IMR-90 (cell line): Measurements from ENCODE around the gene TAS2R50. TPM values are rescaled to one million over a fixed set of nuclear protein-coding genes. Genes with fewer than 3 reads are reported as not detected.

ENCODE experiments used
- ATAC-seq: fragments of 200-7000 bp; cut with Tn5 transposase; 2 replicates; pipeline ENCODE4 v1.9.1; 2020; ENCODE audit warnings: low read depth, mild to moderate bottlenecking, moderate library complexity
- BruUV-seq: library from RNA; stranded (reverse); fragments of 400-500 nt; replicated peaks from 2 replicates; lab custom pipeline; 2021; lab: Mats Ljungman, UMichigan
- CTCF ChIA-PET: fragments of 300-600 bp; formaldehyde crosslinking; extraction: SDS; loops from one replicate; lab custom pipeline; 2021; ENCODE audit warnings: antibody characterized with exemption; lab: Yijun Ruan, JAX
- POLR2A ChIA-PET: fragments of 300-600 bp; sonication (Branson Sonifier 250); formaldehyde crosslinking; loops from one replicate; lab custom pipeline; 2022; ENCODE audit warnings: antibody characterized with exemption; ENCODE audit not compliant: unreplicated experiment; lab: Charles Lee
- DNase-seq: peaks from one replicate; pipeline ENCODE4 v3.0.0; 2013
- H2AFZ ChIP-seq: replicated peaks from 2 replicates; pipeline ENCODE3; 2013; ENCODE audit warnings: low read length, mild to moderate bottlenecking; ENCODE audit not compliant: poor library complexity
- H2AK5ac ChIP-seq: 2 replicates; pipeline ENCODE4 v1.6.1; 2013; ENCODE audit warnings: low read depth, low read length, inconsistent platforms
- H2AK9ac ChIP-seq: replicated peaks from 2 replicates; pipeline ENCODE3; 2013; ENCODE audit warnings: mild to moderate bottlenecking, low read depth, low read length, moderate library complexity; ENCODE audit not compliant: poor library complexity
- H2BK120ac ChIP-seq: 2 replicates; pipeline ENCODE4 v1.6.1; 2013; ENCODE audit warnings: low read depth, low read length, inconsistent platforms
- H2BK15ac ChIP-seq: 3 replicates; pipeline ENCODE4 v1.6.1; 2013; ENCODE audit warnings: low read depth, low read length, inconsistent platforms
- H2BK20ac ChIP-seq: 2 replicates; pipeline ENCODE4 v1.6.1; 2013; ENCODE audit warnings: low read depth, mild to moderate bottlenecking, inconsistent platforms, low read length, moderate library complexity
- H2BK5ac ChIP-seq: 2 replicates; pipeline ENCODE4 v1.6.1; 2013; ENCODE audit warnings: mild to moderate bottlenecking, low read depth, low read length, inconsistent platforms; ENCODE audit not compliant: poor library complexity, severe bottlenecking
- H3K14ac ChIP-seq: replicated peaks from 2 replicates; pipeline ENCODE4 v1.6.1; 2013; ENCODE audit warnings: low read depth, low read length, inconsistent platforms
- H3K18ac ChIP-seq: 2 replicates; pipeline ENCODE4 v1.6.1; 2013; ENCODE audit warnings: low read depth, low read length, control low read depth
- H3K23ac ChIP-seq: 2 replicates; pipeline ENCODE4 v1.6.1; 2013; ENCODE audit warnings: low read depth, low read length, inconsistent platforms
- H3K27ac ChIP-seq: 2 replicates; pipeline ENCODE4 v1.5.1; 2013; ENCODE audit warnings: mild to moderate bottlenecking, control low read depth, low read length; ENCODE audit not compliant: insufficient read depth
- H3K27me3 ChIP-seq: 2 replicates; pipeline ENCODE4 v1.6.1; 2013; ENCODE audit warnings: low read length; ENCODE audit not compliant: control insufficient read depth, insufficient read depth
- H3K36me3 ChIP-seq: 2 replicates; pipeline ENCODE4 v1.6.1; 2013; ENCODE audit warnings: low read length, mixed read lengths; ENCODE audit not compliant: control insufficient read depth, insufficient read depth
- H3K4ac ChIP-seq: 2 replicates; pipeline ENCODE4 v1.6.1; 2013; ENCODE audit warnings: low read depth, low read length, inconsistent platforms
- H3K4me1 ChIP-seq: 2 replicates; pipeline ENCODE4 v1.6.1; 2013; ENCODE audit warnings: low read length, mixed read lengths; ENCODE audit not compliant: control insufficient read depth, insufficient read depth
- H3K4me2 ChIP-seq: 2 replicates; pipeline ENCODE4 v1.6.1; 2013; ENCODE audit warnings: low read depth, mild to moderate bottlenecking, control low read depth, low read length, moderate library complexity
- H3K4me3 ChIP-seq: 2 replicates; pipeline ENCODE4 v1.5.1; 2013; ENCODE audit warnings: low read depth, mild to moderate bottlenecking, control low read depth, low read length, moderate library complexity; ENCODE audit not compliant: insufficient read depth
- H3K56ac ChIP-seq: 2 replicates; pipeline ENCODE4 v1.6.1; 2013; ENCODE audit warnings: low read length, inconsistent platforms; ENCODE audit not compliant: insufficient read depth; ENCODE audit errors: extremely low read depth
- H3K79me1 ChIP-seq, 2 experiments: 2 replicates each; pipeline ENCODE4 v1.6.1; 2013; ENCODE audit warnings: low read length in 2 of 2, inconsistent platforms in 1 of 2, low read depth in 1 of 2
- H3K9ac ChIP-seq: 2 replicates; pipeline ENCODE4 v1.6.1; 2013; ENCODE audit warnings: low read depth, low read length, control low read depth
- H3K9me1 ChIP-seq: 2 replicates; pipeline ENCODE4 v1.6.1; 2013; ENCODE audit warnings: low read length, inconsistent platforms; ENCODE audit not compliant: insufficient read depth
- H3K9me3 ChIP-seq: 2 replicates; pipeline ENCODE4 v1.6.1; 2013; ENCODE audit warnings: low read length; ENCODE audit not compliant: control insufficient read depth, insufficient read depth
- H4K20me1 ChIP-seq: 2 replicates; pipeline ENCODE4 v1.6.1; 2013; ENCODE audit warnings: low read length, inconsistent platforms; ENCODE audit not compliant: insufficient read depth
- H4K5ac ChIP-seq: 2 replicates; pipeline ENCODE4 v1.6.1; 2013; ENCODE audit warnings: mild to moderate bottlenecking, low read depth, low read length, control low read depth
- H4K8ac ChIP-seq, 2 experiments: 2 replicates each; pipeline ENCODE4 v1.6.1; 2013; ENCODE audit warnings: low read depth in 2 of 2, low read length in 2 of 2, control low read depth in 1 of 2, inconsistent platforms in 1 of 2
- H4K91ac ChIP-seq: 2 replicates; pipeline ENCODE4 v1.6.1; 2013; ENCODE audit warnings: low read depth, low read length, inconsistent platforms; ENCODE audit not compliant: insufficient read depth
- BHLHE40 ChIP-seq: fragments of 150-350 bp; IDR thresholded peaks from 2 replicates; pipeline ENCODE4 v1.6.1; 2016; ENCODE audit warnings: mild to moderate bottlenecking, low read depth, low read length
- FOS ChIP-seq: fragments of 150-350 bp; IDR thresholded peaks from 2 replicates; pipeline ENCODE4 v1.6.1; 2016; ENCODE audit warnings: low read depth, low read length
- MAFK ChIP-seq: IDR thresholded peaks from 2 replicates; pipeline ENCODE4 v1.6.1; 2012; ENCODE audit warnings: low read depth, low read length, improper control_type of control experiment
- MAZ ChIP-seq: IDR thresholded peaks from 2 replicates; pipeline ENCODE4 v1.6.1; 2012; ENCODE audit warnings: low read depth, mild to moderate bottlenecking, low read length, improper control_type of control experiment, moderate library complexity, borderline replicate concordance
- MXI1 ChIP-seq: IDR thresholded peaks from 2 replicates; pipeline ENCODE4 v1.6.1; 2012; ENCODE audit warnings: low read depth, mild to moderate bottlenecking, low read length, moderate library complexity, borderline replicate concordance
- POLR2A ChIP-seq: IDR thresholded peaks from 2 replicates; pipeline ENCODE4 v1.6.1; 2012; ENCODE audit warnings: mild to moderate bottlenecking, low read depth, low read length
- RCOR1 ChIP-seq: IDR thresholded peaks from 2 replicates; pipeline ENCODE4 v1.6.1; 2012; ENCODE audit warnings: mild to moderate bottlenecking, low read length, improper control_type of control experiment; ENCODE audit not compliant: insufficient replicate concordance
- SMC3 ChIP-seq: fragments of 150-350 bp; IDR thresholded peaks from 2 replicates; pipeline ENCODE4 v1.6.1; 2016; ENCODE audit warnings: low read depth, mild to moderate bottlenecking, antibody characterized with exemption, low read length, moderate library complexity
- WGBS, 2 experiments: methylation state at CpG; one replicate each; pipeline versions ENCODE4 v1.1.5 to v1.1.7; 2013; ENCODE audit warnings: missing lambda C conversion rate in 2 of 2; ENCODE audit not compliant: insufficient read length in 1 of 2; ENCODE audit errors: extremely low coverage in 2 of 2; 5-methylcytosine and 5-hydroxymethylcytosine counted together
- dilution Hi-C: fragments of 300-500 bp; cut with HindIII; formaldehyde crosslinking; loops from one replicate; pipeline ENCODE4 v1.14.3; 2018; ENCODE audit warnings: low sequenced_read_pairs; ENCODE audit not compliant: unreplicated experiment
- in situ Hi-C: fragments of 300-500 bp; cut with MboI; formaldehyde crosslinking; loops from 3 replicates; pipeline ENCODE4 v1.14.3; 2019; ENCODE audit warnings: low sequenced_read_pairs, inconsistent platforms, mixed read lengths
- intact Hi-C: fragments of 100-400 bp; cut with micrococcal nuclease; formaldehyde crosslinking; loops from 2 replicates; pipeline ENCODE4 v1.10.0; 2022
- polyA plus RNA-seq, 3 experiments: library from polyadenylated mRNA; depleted of rRNA; stranded (reverse); fragments of >200 nt; gene quantifications; 2 replicates each; pipeline ENCODE4 v1.2.3, GENCODE V29; 2012; ENCODE audit warnings: low replicate concordance in 1 of 3
- total RNA-seq: library from RNA; depleted of rRNA; stranded (reverse); fragments of >200 nt; gene quantifications from 2 replicates; pipeline ENCODE4 v1.2.3, GENCODE V29; 2012
- TF ChIP-seq, protein P1 (sequence below): fragments of 150-350 bp; IDR thresholded peaks from 2 replicates; pipeline ENCODE4 v1.6.1; 2017; ENCODE audit warnings: mild to moderate bottlenecking, antibody characterized with exemption, low read length, low read depth
- TF ChIP-seq, protein P2 (sequence below): conservative IDR thresholded peaks from 2 replicates; pipeline ENCODE4 v1.5.1; 2012; ENCODE audit warnings: mild to moderate bottlenecking, low read depth, low read length, improper control_type of control experiment
- TF ChIP-seq, protein P3 (sequence below): fragments of 150-350 bp; IDR thresholded peaks from 2 replicates; pipeline ENCODE4 v1.6.1; 2016; ENCODE audit warnings: low read depth, mild to moderate bottlenecking, low read length, moderate library complexity, borderline replicate concordance

TAS2R50 gene
- total and polyA plus RNA-seq, 2 of the 4 experiments (the other 2 are of a cell fraction): 2.3 TPM; not detected in 1

DNA sequence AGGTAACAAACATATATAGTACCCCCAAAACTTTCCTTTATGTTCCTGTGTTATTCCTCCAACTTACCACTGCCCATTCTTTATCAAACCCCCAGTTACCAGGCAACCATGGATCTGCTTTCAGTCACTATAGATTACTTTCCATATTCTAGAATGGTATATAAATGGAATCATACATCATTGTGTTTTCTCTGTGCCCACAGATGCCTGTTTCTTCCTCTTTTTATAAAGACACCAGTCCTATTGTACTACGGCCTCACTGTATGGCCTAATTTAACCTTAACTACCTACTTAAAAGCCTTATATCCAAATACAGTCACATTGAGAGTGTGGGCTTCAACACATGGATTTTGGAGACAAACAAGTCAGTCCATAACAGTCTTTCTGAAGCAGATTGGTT, 50.2 kb downstream of the TAS2R50 start:
- no peak overlapping the region for H2AK9ac ChIP-seq
- no peak overlapping the region for H4K91ac ChIP-seq
- H3K79me1 ChIP-seq: no peaks in the 10 kb centered on the region; a peak in 1 of 4 replicates
- H3K9ac ChIP-seq: no peak overlapping the region
- H3K9me1 ChIP-seq: no peaks in the 10 kb centered on the region
- no peaks in the 10 kb centered on the region for H3K36me3 ChIP-seq
- dilution Hi-C loops (no loop called here), in situ Hi-C loops (no loop called here), intact Hi-C loops (no loop called here)
- no peak overlapping the region for H3K4me2 ChIP-seq
- H2BK120ac ChIP-seq: no peak overlapping the region
- no peak for ATAC-seq
- DNase-seq: no peak
- no peak overlapping the region for H4K8ac ChIP-seq
- no peaks in the 10 kb centered on the region for H4K20me1 ChIP-seq
- WGBS, 2 experiments: no CpG with 5 or more reads among the region's 1 CpG
- H3K4ac ChIP-seq: no peak overlapping the region
- H2BK5ac ChIP-seq: no peak overlapping the region
- H2AK5ac ChIP-seq: no peak overlapping the region
- no TSS peak for BruUV-seq
- no peak overlapping the region for H3K56ac ChIP-seq
- peaks cover 2% of the 10 kb centered on the region; the same call in 1 of the 2 replicates for H3K4me1 ChIP-seq
- H3K18ac ChIP-seq: no peak overlapping the region
- CTCF ChIA-PET: no interaction called here
- H3K23ac ChIP-seq: no peak overlapping the region
- H2BK20ac ChIP-seq: no peak overlapping the region
- no peak overlapping the region for H3K14ac ChIP-seq
- H2AFZ ChIP-seq: no peak overlapping the region
- no peaks in the 10 kb centered on the region for H3K27me3 ChIP-seq
- POLR2A ChIA-PET: no interaction called here
- no peak overlapping the region for H3K27ac ChIP-seq
- TF ChIP-seq RCOR1: no peak
- TF ChIP-seq, protein P1, sequence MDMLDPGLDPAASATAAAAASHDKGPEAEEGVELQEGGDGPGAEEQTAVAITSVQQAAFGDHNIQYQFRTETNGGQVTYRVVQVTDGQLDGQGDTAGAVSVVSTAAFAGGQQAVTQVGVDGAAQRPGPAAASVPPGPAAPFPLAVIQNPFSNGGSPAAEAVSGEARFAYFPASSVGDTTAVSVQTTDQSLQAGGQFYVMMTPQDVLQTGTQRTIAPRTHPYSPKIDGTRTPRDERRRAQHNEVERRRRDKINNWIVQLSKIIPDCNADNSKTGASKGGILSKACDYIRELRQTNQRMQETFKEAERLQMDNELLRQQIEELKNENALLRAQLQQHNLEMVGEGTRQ: no peak
- TF ChIP-seq FOS: no peak
- TF ChIP-seq MAZ: no peak
- TF ChIP-seq, protein P2, sequence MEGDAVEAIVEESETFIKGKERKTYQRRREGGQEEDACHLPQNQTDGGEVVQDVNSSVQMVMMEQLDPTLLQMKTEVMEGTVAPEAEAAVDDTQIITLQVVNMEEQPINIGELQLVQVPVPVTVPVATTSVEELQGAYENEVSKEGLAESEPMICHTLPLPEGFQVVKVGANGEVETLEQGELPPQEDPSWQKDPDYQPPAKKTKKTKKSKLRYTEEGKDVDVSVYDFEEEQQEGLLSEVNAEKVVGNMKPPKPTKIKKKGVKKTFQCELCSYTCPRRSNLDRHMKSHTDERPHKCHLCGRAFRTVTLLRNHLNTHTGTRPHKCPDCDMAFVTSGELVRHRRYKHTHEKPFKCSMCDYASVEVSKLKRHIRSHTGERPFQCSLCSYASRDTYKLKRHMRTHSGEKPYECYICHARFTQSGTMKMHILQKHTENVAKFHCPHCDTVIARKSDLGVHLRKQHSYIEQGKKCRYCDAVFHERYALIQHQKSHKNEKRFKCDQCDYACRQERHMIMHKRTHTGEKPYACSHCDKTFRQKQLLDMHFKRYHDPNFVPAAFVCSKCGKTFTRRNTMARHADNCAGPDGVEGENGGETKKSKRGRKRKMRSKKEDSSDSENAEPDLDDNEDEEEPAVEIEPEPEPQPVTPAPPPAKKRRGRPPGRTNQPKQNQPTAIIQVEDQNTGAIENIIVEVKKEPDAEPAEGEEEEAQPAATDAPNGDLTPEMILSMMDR: no peak
- TF ChIP-seq POLR2A: no peak
- TF ChIP-seq, protein P3, sequence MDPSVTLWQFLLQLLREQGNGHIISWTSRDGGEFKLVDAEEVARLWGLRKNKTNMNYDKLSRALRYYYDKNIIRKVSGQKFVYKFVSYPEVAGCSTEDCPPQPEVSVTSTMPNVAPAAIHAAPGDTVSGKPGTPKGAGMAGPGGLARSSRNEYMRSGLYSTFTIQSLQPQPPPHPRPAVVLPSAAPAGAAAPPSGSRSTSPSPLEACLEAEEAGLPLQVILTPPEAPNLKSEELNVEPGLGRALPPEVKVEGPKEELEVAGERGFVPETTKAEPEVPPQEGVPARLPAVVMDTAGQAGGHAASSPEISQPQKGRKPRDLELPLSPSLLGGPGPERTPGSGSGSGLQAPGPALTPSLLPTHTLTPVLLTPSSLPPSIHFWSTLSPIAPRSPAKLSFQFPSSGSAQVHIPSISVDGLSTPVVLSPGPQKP: no peak
- no peak for TF ChIP-seq MAFK
- no peak for TF ChIP-seq MXI1
- TF ChIP-seq SMC3: no peak
- TF ChIP-seq BHLHE40: no peak
- H2BK15ac ChIP-seq: no peak overlapping the region
- H3K4me3 ChIP-seq: no peak overlapping the region
- H4K5ac ChIP-seq: no peak overlapping the region
- H3K9me3 ChIP-seq: no peaks in the 10 kb centered on the region
